ENCODE data around the gene GDF3.
"Not testable (repeated sequence)": the region's sequence is repeated elsewhere in the genome, so short reads cannot be mapped to it uniquely, and the experiment has no call there.

The GDF3 gene

GRCh38 chr12:7695566-7696197, at the start of gene GDF3:
TSS of gene GDF3 (minus strand) at chr12:7695775. CDS start at chr12:7695728, 47 bp downstream.
- no peak for DNase-seq

- DNase-seq = no peak
These were observed 37.4 kb upstream of the GDF3 start for GRCh38 chr12:7732993-7733392.

GRCh38 chr12:7731486-7731885, 35.9 kb upstream of the GDF3 start:
- no peak for DNase-seq

GRCh38 chr12:7730984-7731383, 35.4 kb upstream of the GDF3 start:
- DNase-seq = not testable (repeated sequence)

- DNase-seq = no peak
These were observed 34.2 kb upstream of the GDF3 start for GRCh38 chr12:7729746-7730145.

- DNase-seq = no peak
These were observed 28.4 kb upstream of the GDF3 start for GRCh38 chr12:7723926-7724325.

GRCh38 chr12:7719946-7720730, 24.6 kb upstream of the GDF3 start:
- no peak for DNase-seq

GRCh38 chr12:7716381-7716780, 20.8 kb upstream of the GDF3 start:
- peak; percentile 13 for DNase-seq

- DNase-seq = no peak
These were observed 17.4 kb upstream of the GDF3 start for GRCh38 chr12:7712841-7713442.

GRCh38 chr12:7711133-7711532, 15.6 kb upstream of the GDF3 start, which contains the start of gene DPPA3:
TSS of gene DPPA3 (plus strand) at chr12:7711433. CDS start at chr12:7711571, 138 bp downstream.
- DNase-seq = no peak

GRCh38 chr12:7709969-7710675, 14.5 kb upstream of the GDF3 start:
- no peak for DNase-seq

GRCh38 chr12:7705846-7706245, 10.3 kb upstream of the GDF3 start:
- DNase-seq = no peak

GRCh38 chr12:7695237-7695560, 376 bp downstream of the GDF3 start:
- no peak for DNase-seq

GRCh38 chr12:7694556-7695236, 879 bp downstream of the GDF3 start:
- no peak for DNase-seq

- no peak for DNase-seq
These were observed 1.8 kb downstream of the GDF3 start for GRCh38 chr12:7693793-7694192.

GRCh38 chr12:7681535-7681934, 14.0 kb downstream of the GDF3 start:
- no peak for DNase-seq

- no peak for DNase-seq
These were observed 16.1 kb downstream of the GDF3 start for GRCh38 chr12:7679251-7680045.

GRCh38 chr12:7678744-7679143, 16.8 kb downstream of the GDF3 start:
- no peak for DNase-seq

- peak; percentile 45 for DNase-seq
These were observed 18.1 kb downstream of the GDF3 start for GRCh38 chr12:7677432-7677888.

- DNase-seq = not testable (repeated sequence)
These were observed 20.1 kb downstream of the GDF3 start for GRCh38 chr12:7675455-7675854.

- DNase-seq = no peak
These were observed 27.4 kb downstream of the GDF3 start for GRCh38 chr12:7668171-7668570.

- DNase-seq = peak; percentile 11
These were observed 28.4 kb downstream of the GDF3 start for GRCh38 chr12:7667125-7667524.
